Sigmoid colon (tissue), 3 donors: Measurements from ENCODE around the gene ICAM4.

Experiments used
- CTCF ChIP-seq, 4 experiments: fragments of 450-650 bp in 3 of 4; fragments of 200-600 bp in 1 of 4; IDR thresholded peaks; one replicate each; pipeline ENCODE4 v1.5.1; 2016 to 2019; ENCODE audit warnings: antibody characterized with exemption in 4 of 4, mild to moderate bottlenecking in 3 of 4, moderate library complexity in 2 of 4
- POLR2A ChIP-seq, 2 donors: fragments of 450-650 bp; IDR thresholded peaks; one replicate each; pipeline ENCODE4 v1.6.1; 2016; ENCODE audit warnings: antibody characterized with exemption in 2 of 2, mild to moderate bottlenecking in 2 of 2, moderate library complexity in 2 of 2

GRCh38 chr19:10306327-10306726 is 19.6 kb downstream of the ICAM4 start:
- TF ChIP-seq CTCF (IDR thresholded peaks at IDR 0.05) = no peak
- no peak for TF ChIP-seq POLR2A (IDR thresholded peaks at IDR 0.05)
